ENCODE measurements around the gene CPSF2. TPM values are rescaled to one million over a fixed set of nuclear protein-coding genes. Genes with fewer than 3 reads are reported as not detected.

Gene CPSF2
- polyA plus RNA-seq, 4 donors = 54.1 to 68.4 (median 66.0) TPM

Other genes with a start within 250 kb of the CPSF2 start
- 100 to 1,000 TPM; 161 to 185 (median 168) TPM for gene FBLN5, start 174.3 kb upstream of the CPSF2 start, polyA plus RNA-seq (ENCODE audit: insufficient read length in 4 of 4)
- gene TRIP11, start 81.9 kb upstream of the CPSF2 start, polyA plus RNA-seq (ENCODE audit: insufficient read length in 4 of 4) = 10 to 100 TPM; 31.1 to 40.3 (median 39.2) TPM
- gene ATXN3, start 15.4 kb upstream of the CPSF2 start, polyA plus RNA-seq (ENCODE audit: insufficient read length in 4 of 4) = 10 to 100 TPM; 21.6 to 28.6 (median 25.3) TPM
- 100 to 1,000 TPM; 168 to 194 (median 175) TPM for gene NDUFB1, start 263 bp upstream of the CPSF2 start, polyA plus RNA-seq (ENCODE audit: insufficient read length in 4 of 4)
- gene SLC24A4, start 201.2 kb downstream of the CPSF2 start, polyA plus RNA-seq (ENCODE audit: insufficient read length in 4 of 4) = under 1 TPM; 0.14 to 0.37 (median 0.15) TPM